Tibial nerve (tissue), 4 donors: Measurements from ENCODE around the gene ZNF26. TPM values are rescaled to one million over a fixed set of nuclear protein-coding genes. Genes with fewer than 3 reads are reported as not detected.
"Not testable (repeated sequence)": the region's sequence is repeated elsewhere in the genome, so short reads cannot be mapped to it uniquely, and the experiment has no call there.

ENCODE experiments used
- DNase-seq, 2 donors: peaks; one replicate each; pipeline ENCODE4 v3.0.0-alpha.2; 2019; ENCODE audit warnings: low spot score in 2 of 2
- H3K27ac ChIP-seq, 4 donors: fragments of 200-600 bp; sonication (generic) in 3 of 4; one replicate each; pipeline ENCODE4 v1.5.1; 2017 to 2019; ENCODE audit warnings: mild to moderate bottlenecking in 1 of 4
- H3K27me3 ChIP-seq, 2 donors: fragments of 200-600 bp; sonication (generic) in 1 of 2; one replicate each; pipeline versions ENCODE4 v1.5.1 to v1.6.0; 2017 to 2019
- H3K36me3 ChIP-seq, 3 donors: fragments of 200-600 bp; sonication (generic); one replicate each; pipeline ENCODE4 v1.5.1; 2018 to 2019
- H3K4me1 ChIP-seq, 4 donors: fragments of 200-600 bp; sonication (generic) in 3 of 4; one replicate each; pipeline ENCODE4 v1.5.1; 2017 to 2019
- H3K4me3 ChIP-seq, 4 donors: fragments of 200-600 bp; sonication (generic) in 3 of 4; one replicate each; pipeline ENCODE4 v1.5.1; 2017 to 2019; ENCODE audit warnings: mild to moderate bottlenecking in 1 of 4, moderate library complexity in 1 of 4
- H3K9me3 ChIP-seq, 4 donors: fragments of 200-600 bp; sonication (generic) in 3 of 4; one replicate each; pipeline ENCODE4 v1.5.1; 2017 to 2019
- CTCF ChIP-seq, 5 experiments: fragments of 200-600 bp in 3 of 5; fragments of 450-650 bp in 2 of 5; sonication (generic) in 3 of 5; IDR thresholded peaks; one replicate each; pipeline ENCODE4 v1.5.1; 2016 to 2019; ENCODE audit warnings: antibody characterized with exemption in 5 of 5, mild to moderate bottlenecking in 3 of 5, moderate library complexity in 2 of 5
- EP300 ChIP-seq, 2 donors: sonication (generic); formaldehyde crosslinking; IDR thresholded peaks; one replicate each; pipeline ENCODE4 v1.6.1; 2017; ENCODE audit warnings: antibody characterized with exemption in 2 of 2, mild to moderate bottlenecking in 1 of 2
- POLR2A ChIP-seq, 2 donors: fragments of 450-650 bp; IDR thresholded peaks; one replicate each; pipeline ENCODE4 v1.6.1; 2017; ENCODE audit warnings: antibody characterized with exemption in 2 of 2, mild to moderate bottlenecking in 2 of 2, moderate library complexity in 2 of 2
- WGBS, 2 donors: methylation state at CpG; one replicate each; pipeline ENCODE4 v1.1.5; 2018; 5-methylcytosine and 5-hydroxymethylcytosine counted together
- total RNA-seq, 4 donors: library from RNA; depleted of rRNA; stranded (reverse); fragments of >200 nt; gene quantifications; one replicate each; pipeline ENCODE4 v1.1.0, GENCODE V29; 2016

The ZNF26 gene, protein sequence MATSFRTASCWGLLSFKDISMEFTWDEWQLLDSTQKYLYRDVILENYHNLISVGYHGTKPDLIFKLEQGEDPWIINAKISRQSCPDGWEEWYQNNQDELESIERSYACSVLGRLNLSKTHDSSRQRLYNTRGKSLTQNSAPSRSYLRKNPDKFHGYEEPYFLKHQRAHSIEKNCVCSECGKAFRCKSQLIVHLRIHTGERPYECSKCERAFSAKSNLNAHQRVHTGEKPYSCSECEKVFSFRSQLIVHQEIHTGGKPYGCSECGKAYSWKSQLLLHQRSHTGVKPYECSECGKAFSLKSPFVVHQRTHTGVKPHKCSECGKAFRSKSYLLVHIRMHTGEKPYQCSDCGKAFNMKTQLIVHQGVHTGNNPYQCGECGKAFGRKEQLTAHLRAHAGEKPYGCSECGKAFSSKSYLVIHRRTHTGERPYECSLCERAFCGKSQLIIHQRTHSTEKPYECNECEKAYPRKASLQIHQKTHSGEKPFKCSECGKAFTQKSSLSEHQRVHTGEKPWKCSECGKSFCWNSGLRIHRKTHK
- 10 to 100 TPM; 15.5 to 30.8 (median 21.2) TPM for total RNA-seq

- H3K4me3 ChIP-seq, result peak within 1 kb of the TSS; percentile 69 to 94 (median 84)
- peak within 1 kb of the TSS; percentile 23 to 93 (median 87) for H3K27ac ChIP-seq
- peak; percentile 87 to 95 for TF ChIP-seq EP300 (IDR thresholded peaks at IDR 0.05)
- peak in 1 of 2 donors; percentile 45 for TF ChIP-seq POLR2A (IDR thresholded peaks at IDR 0.05)
- no peak for TF ChIP-seq CTCF (IDR thresholded peaks at IDR 0.05)
- H3K9me3 ChIP-seq, result peaks cover 0 to 55% (median 11%) of the 10 kb centered on the region in 4 donors
- peaks cover 0 to 39% (median 0%) of the 10 kb centered on the region in 3 donors for H3K36me3 ChIP-seq
- peaks cover 0 to 14% (median 4%) of the 10 kb centered on the region in 4 donors for H3K4me1 ChIP-seq
- peak; percentile 68 to 87 for DNase-seq
- no peaks in the 10 kb centered on the region for H3K27me3 ChIP-seq
- WGBS, 2 donors, result 0 to 1% methylated on average over 47 to 76 of the region's 76 CpGs
Measured at GRCh38 chr12:132986001-132986884, at the start of gene ZNF26. TSS of gene ZNF26 (plus strand) at chr12:132986367. CDS start at chr12:132986841, 474 bp downstream.

DNA sequence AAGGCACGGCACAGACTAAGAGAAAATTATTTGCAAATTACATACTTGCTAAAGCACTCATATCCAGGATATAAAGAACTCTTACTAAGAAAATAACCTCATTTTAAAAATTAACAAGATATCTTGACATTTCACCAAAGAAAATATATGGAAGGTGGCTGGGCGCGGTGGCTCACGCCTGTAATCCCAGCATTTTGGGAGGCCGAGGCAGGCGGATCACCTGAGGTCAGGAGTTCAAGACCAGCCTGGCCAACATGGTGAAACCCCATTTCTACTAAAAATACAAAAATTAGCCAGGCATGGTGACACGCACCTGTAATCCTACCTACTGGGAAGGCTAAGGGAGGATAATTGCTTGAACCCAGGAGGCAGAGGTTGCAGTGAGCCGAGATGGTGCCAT is 49.2 kb upstream of the ZNF26 start:
- WGBS, 2 donors, result 95 to 96% methylated on average over 8 of the region's 8 CpGs
- H3K27me3 ChIP-seq, H3K4me3 ChIP-seq, DNase-seq, H3K27ac ChIP-seq, H3K4me1 ChIP-seq: not testable (repeated sequence)
- Histone ChIP-seq H3K9me3 (peaks cover 0 to 90% (median 37%) of the 10 kb centered on the region in 4 donors), H3K36me3 (peaks cover 0 to 60% (median under 1%) of the 10 kb centered on the region in 3 donors)

DNA sequence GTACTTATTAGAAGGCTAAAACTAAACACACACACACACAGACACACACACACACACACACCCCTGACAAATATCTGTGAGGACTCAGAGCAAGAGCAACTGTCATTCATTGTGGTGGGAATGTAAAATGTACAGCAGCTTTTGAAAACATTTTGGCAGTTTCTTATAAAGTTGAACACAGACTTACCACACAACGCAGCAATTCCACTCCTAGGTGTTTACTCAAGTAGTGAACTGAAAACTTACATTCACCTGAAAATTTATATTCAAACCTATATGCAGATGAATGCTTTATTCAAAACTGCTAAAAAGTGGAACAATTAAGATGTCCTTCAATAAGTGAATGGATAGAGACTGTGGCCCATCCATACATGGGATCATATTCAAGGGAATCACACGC is 48.7 kb upstream of the ZNF26 start:
- no peaks in the 10 kb centered on the region for H3K27me3 ChIP-seq
- H3K36me3 ChIP-seq, result peaks cover 0 to 60% (median 5%) of the 10 kb centered on the region in 3 donors
- no peaks in the 10 kb centered on the region for H3K4me1 ChIP-seq
- no peak for TF ChIP-seq POLR2A (IDR thresholded peaks at IDR 0.05)
- TF ChIP-seq CTCF (IDR thresholded peaks at IDR 0.05), result no peak
- TF ChIP-seq EP300 (IDR thresholded peaks at IDR 0.05), result no peak
- DNase-seq, result no peak
- peaks cover 0 to 90% (median 36%) of the 10 kb centered on the region in 4 donors for H3K9me3 ChIP-seq
- H3K27ac ChIP-seq, result no peak overlapping the region
- WGBS, 2 donors, result 96 to 98% methylated on average over 2 of the region's 2 CpGs
- no peak overlapping the region for H3K4me3 ChIP-seq

DNA sequence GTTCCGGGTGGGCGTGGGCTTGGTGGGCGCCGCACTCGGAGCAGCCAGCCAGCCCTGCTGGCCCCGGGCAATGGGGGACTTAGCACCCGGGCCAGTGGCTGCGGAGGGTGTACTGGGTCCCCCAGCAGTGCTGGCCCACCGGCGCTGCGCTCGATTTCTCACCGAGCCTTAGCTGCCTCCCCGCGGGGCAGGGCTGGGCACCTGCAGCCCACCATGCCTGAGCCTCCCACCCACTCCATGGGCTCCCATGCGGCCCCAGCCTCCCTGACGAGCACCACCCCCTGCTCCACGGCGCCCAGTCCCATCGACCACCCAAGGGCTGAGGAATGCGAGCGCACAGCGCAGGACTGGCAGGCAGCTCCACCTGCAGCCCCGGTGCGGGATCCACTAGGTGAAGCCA is 47.4 kb upstream of the ZNF26 start:
- H3K4me3 ChIP-seq, H3K27ac ChIP-seq, H3K4me1 ChIP-seq, DNase-seq, H3K27me3 ChIP-seq: not testable (repeated sequence)
- WGBS, 2 donors, result 97% methylated on average over 6 of the region's 25 CpGs; no CpG with 5 or more reads in 1 of the 2 donors
- Histone ChIP-seq H3K9me3 (peaks cover 0 to 90% (median 32%) of the 10 kb centered on the region in 4 donors), H3K36me3 (peaks cover 0 to 60% (median 18%) of the 10 kb centered on the region in 3 donors)

DNA sequence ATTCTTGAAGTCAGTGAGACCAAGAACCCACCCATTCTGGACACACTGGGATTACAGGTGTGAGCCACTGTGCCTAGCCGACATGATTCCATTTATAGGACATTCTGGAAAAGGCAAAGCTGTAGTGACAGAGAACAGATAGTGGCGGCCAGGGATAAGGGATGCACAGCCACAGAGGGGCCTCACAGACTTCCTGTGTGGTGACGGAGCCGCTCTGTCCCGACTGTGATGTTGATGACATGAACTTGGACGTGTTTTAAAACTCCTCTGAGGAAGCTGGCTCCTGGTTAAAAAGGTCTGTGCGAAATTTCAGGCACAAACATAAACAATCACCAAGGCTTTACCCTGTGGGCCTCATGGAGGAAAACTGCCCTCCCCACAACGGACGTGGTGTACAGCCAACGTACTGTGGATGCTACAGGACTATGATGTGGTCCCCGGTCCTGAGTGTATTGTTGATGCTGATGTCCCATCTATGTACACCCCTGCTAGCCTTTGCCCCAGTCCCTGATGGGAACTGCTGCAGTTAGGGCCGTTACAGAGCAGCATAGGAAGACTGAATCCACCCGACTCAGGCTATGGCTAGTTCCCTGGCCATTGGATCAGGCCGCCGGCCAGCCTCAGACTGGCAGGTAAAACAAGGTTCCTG is 46.0 kb upstream of the ZNF26 start:
- peaks cover 0 to 90% (median 35%) of the 10 kb centered on the region in 4 donors for H3K9me3 ChIP-seq
- WGBS, 2 donors, result 96 to 97% methylated on average over 15 of the region's 15 CpGs

More for the DNA sequence above, 46.0 kb upstream of the ZNF26 start:
- Histone ChIP-seq H3K27ac (no peak overlapping the region), H3K4me1 (no peaks in the 10 kb centered on the region), H3K36me3 (peaks cover 4 to 60% (median 32%) of the 10 kb centered on the region in 3 donors), H3K27me3 (no peaks in the 10 kb centered on the region), H3K4me3 (no peak overlapping the region)
- TF ChIP-seq EP300 (IDR thresholded peaks at IDR 0.05), result no peak
- no peak for TF ChIP-seq POLR2A (IDR thresholded peaks at IDR 0.05)
- TF ChIP-seq CTCF (IDR thresholded peaks at IDR 0.05), result no peak
- no peak for DNase-seq
